ENCODE results near the gene LMNB1.
"Not testable (repeated sequence)": the region's sequence is repeated elsewhere in the genome, so short reads cannot be mapped to it uniquely, and the experiment has no call there.

LMNB1 gene

GRCh38 chr5:126845470-126846070, 68.6 kb downstream of the LMNB1 start:
- peak; percentile 66 for DNase-seq (ENCODE audit: low read depth)
- TF ChIP-seq MAX (IDR thresholded peaks at IDR 0.05; ENCODE audit: low read depth, low read length) = peak; percentile 51
- not testable (repeated sequence) for H3K4me3 ChIP-seq (ENCODE audit: low read depth, low read length)

- TF ChIP-seq MYC (IDR thresholded peaks at IDR 0.05; ENCODE audit: low read depth, low read length) (no peak), CTCF (IDR thresholded peaks at IDR 0.05; ENCODE audit: low read depth, low read length) (no peak), POLR2A (IDR thresholded peaks at IDR 0.05; ENCODE audit: extremely low read depth, insufficient read length) (no peak), MAX (IDR thresholded peaks at IDR 0.05; ENCODE audit: low read depth, low read length) (no peak)
- no peak overlapping the region for H3K4me3 ChIP-seq (ENCODE audit: low read depth, low read length)
- no peak for DNase-seq (ENCODE audit: low read depth)
Observed at GRCh38 chr5:126846344-126846743, 69.4 kb downstream of the LMNB1 start.

GRCh38 chr5:126846744-126847455, 70.0 kb downstream of the LMNB1 start:
- DNase-seq (ENCODE audit: low read depth) = no peak
- TF ChIP-seq POLR2A (IDR thresholded peaks at IDR 0.05; ENCODE audit: extremely low read depth, insufficient read length) (no peak), CTCF (IDR thresholded peaks at IDR 0.05; ENCODE audit: low read depth, low read length) (no peak), MYC (IDR thresholded peaks at IDR 0.05; ENCODE audit: low read depth, low read length) (no peak), MAX (IDR thresholded peaks at IDR 0.05; ENCODE audit: low read depth, low read length) (no peak)
- H3K4me3 ChIP-seq (ENCODE audit: low read depth, low read length) = no peak overlapping the region

GRCh38 chr5:126847456-126847820, 70.5 kb downstream of the LMNB1 start:
- DNase-seq (ENCODE audit: low read depth) = no peak
- TF ChIP-seq POLR2A (IDR thresholded peaks at IDR 0.05; ENCODE audit: extremely low read depth, insufficient read length) = no peak
- TF ChIP-seq MAX (IDR thresholded peaks at IDR 0.05; ENCODE audit: low read depth, low read length) = no peak
- no peak for TF ChIP-seq CTCF (IDR thresholded peaks at IDR 0.05; ENCODE audit: low read depth, low read length)
- TF ChIP-seq MYC (IDR thresholded peaks at IDR 0.05; ENCODE audit: low read depth, low read length) = no peak
- no peak overlapping the region for H3K4me3 ChIP-seq (ENCODE audit: low read depth, low read length)

GRCh38 chr5:126847826-126848251, 70.9 kb downstream of the LMNB1 start:
- H3K4me3 ChIP-seq (ENCODE audit: low read depth, low read length) = no peak overlapping the region
- no peak for DNase-seq (ENCODE audit: low read depth)
- no peak for TF ChIP-seq CTCF (IDR thresholded peaks at IDR 0.05; ENCODE audit: low read depth, low read length)
- TF ChIP-seq MYC (IDR thresholded peaks at IDR 0.05; ENCODE audit: low read depth, low read length) = no peak
- no peak for TF ChIP-seq MAX (IDR thresholded peaks at IDR 0.05; ENCODE audit: low read depth, low read length)

GRCh38 chr5:126848253-126848652, 71.3 kb downstream of the LMNB1 start:
- no peak overlapping the region for H3K4me3 ChIP-seq (ENCODE audit: low read depth, low read length)
- no peak for DNase-seq (ENCODE audit: low read depth)
- TF ChIP-seq CTCF (IDR thresholded peaks at IDR 0.05; ENCODE audit: low read depth, low read length) (no peak), MAX (IDR thresholded peaks at IDR 0.05; ENCODE audit: low read depth, low read length) (no peak), MYC (IDR thresholded peaks at IDR 0.05; ENCODE audit: low read depth, low read length) (no peak), POLR2A (IDR thresholded peaks at IDR 0.05; ENCODE audit: extremely low read depth, insufficient read length) (no peak)
